ELR (cell line): ENCODE measurements around the gene PREB.
A peak's percentile ranks its signal among the peaks of the same experiment; 100 is the strongest.

Source experiments
- DNase-seq: peaks from one replicate; pipeline ENCODE4 v3.0.0-alpha.2; 2015; ENCODE audit warnings: low read depth

PREB gene

DNA sequence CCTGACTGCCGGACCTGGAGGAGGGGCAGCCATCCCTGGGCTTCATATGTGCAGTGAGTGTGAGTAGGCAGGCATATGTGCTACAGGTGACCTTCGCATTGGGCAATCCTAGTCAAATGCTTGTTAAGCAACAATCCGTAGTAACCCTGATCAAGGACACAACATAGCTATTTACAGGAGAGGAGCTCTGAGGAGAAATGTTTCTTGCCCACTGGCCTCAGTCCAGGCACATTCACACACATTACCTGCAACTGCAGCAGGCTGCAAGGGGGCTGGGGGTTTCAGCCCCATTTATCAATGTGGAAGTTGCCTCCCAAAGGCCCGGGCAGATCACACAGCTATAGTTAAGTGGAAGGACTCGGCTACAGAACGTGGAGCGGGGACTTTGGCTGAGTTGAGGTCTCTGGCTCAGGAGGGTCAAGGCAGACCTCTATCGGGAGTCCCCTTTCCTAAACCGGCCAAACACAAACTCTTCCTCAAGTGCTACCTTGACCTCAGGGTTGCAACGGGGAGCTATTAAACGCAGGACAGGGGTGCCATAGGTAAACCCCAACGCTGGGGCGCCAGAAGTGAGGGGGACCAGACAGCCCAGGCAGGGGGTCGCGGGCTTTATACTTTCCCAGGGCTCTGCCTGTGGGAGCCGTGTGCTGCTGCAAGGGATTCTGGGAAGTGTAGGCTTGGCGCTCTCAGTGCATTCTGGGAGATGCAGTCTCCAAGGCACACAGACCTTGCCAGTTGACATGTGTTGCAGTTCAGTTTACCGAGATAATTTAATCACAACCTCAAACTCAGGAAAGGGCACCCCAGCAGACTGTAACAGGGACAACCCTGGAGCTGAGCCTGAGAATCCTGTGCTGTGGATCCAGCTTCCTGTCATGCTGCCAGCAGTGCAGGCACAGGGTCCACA, 38.4 kb downstream of the PREB start:
- peak; percentile 65 for DNase-seq

DNA sequence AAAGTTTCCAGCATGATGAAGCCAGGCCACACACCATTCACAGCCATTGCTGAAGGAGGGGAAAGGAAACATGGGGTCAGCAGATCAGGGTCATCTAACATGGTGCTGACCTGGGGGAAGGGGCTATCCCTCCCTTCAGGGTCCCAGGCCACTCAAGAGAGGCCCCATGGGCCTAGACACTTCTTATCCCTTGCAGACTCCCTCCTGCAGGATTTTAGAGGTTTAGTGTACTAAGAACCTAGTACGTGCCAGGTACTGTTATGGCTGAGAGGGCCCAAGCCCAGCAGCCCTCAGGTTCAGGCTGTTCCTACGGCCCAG, 39.0 kb downstream of the PREB start:
- no peak for DNase-seq

DNA sequence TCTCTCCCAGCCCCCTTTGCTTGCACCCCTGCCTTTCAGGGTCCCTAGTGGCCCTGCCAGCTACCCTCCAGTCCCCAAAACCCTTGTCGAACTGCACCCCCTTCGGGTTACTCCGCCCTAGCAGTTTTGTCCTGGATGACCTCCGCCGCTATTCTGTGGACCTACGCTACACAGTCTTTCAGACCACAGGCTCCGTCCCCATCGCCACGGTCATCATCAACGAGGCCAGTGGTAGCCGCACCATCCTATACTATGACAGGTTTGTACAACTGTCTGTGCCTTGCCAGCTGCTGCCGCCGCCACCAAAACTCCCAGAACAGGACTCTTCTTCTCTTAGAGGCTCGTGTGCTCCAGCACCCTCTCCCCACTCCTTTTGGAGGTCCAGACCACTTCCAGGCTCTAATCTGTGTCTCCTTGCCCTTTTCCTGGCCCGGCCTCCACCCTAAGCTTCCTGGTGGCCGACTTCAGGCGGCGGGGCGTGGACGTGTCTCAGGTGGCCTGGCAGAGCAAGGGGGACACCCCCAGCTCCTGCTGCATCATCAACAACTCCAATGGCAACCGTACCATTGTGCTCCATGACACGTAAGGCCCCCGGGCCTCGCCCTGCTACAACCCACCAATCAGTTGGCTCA, 40.0 kb downstream of the PREB start:
- DNase-seq = no peak

DNA sequence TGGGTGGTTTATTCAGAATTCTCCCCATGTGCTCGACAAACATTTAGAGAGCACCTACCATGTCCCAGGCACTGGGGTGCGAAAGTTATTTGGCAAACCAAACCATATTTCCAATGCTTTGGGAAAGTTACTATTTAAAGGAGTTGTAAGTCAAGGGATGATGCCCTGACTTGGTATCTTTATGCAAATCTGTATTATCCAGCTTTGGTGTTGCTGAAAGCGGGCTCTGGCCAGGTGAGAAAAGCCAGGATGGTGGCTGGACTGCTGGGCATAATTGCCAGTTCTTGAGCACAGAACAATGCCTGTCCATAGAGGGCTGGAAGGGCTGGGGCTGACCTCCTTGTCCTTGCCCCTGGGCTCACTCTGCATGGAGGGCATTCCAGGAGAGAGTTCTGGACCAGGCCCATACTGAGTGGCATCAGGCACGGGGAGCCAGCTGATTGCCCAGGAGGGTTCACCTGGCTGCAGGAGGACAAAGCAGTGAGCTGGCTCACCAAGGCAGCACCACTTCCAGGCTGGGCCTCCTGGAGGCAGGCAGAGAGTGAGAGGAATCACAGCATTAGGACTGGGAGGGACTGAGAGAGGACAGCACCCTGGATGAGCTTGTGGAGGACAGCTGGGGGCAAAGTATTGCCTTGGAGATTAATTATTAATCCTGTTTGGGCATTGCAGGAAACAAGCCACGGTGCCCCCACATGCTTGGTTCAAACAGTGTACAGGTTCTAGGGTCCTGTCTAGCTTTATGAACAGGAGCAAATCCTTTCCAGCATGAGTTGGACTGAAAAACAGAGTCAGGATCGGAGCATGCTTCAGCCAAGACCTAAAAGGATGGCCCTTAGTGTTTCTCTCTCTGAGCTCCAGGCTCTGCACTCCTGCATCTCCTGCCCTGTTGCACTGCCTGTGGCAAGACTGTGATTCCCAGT, 40.7 kb downstream of the PREB start:
- no peak for DNase-seq

DNA sequence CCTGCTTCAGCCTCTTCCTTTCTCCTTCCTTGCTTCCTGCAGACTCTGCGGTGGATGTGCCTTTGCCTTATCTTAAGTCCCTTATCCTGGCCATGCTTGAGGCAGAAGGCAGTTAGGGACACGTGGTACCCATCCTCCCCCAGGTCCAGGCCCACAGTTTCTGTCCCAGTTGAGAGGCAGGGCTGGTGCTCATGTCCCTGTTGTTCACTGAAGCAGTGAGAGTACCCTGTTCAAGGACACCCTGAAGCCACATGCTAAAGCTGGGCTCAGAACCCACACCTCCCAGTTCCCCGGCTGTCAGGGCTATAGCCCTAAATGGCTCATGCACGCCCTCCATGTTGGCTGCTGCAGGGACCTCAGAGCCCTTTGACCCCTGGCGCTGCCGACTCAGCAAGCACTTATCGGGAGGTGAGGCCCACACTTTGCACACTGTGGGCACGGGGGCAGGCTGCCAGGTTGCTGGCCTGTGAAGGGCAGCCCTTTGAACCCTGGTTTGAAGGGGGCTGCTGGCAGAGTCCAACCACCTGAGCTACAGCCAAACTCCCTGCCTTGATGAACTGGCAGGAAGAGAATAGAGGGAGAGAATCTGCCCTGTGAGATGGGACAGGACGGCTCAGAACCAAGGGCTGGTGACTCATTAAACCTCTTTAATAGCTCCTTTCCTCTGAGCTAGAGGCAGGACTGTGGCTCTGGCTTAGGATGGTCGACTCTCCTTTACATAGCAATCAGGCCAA, 41.6 kb downstream of the PREB start:
- peak; percentile 52 for DNase-seq

DNA sequence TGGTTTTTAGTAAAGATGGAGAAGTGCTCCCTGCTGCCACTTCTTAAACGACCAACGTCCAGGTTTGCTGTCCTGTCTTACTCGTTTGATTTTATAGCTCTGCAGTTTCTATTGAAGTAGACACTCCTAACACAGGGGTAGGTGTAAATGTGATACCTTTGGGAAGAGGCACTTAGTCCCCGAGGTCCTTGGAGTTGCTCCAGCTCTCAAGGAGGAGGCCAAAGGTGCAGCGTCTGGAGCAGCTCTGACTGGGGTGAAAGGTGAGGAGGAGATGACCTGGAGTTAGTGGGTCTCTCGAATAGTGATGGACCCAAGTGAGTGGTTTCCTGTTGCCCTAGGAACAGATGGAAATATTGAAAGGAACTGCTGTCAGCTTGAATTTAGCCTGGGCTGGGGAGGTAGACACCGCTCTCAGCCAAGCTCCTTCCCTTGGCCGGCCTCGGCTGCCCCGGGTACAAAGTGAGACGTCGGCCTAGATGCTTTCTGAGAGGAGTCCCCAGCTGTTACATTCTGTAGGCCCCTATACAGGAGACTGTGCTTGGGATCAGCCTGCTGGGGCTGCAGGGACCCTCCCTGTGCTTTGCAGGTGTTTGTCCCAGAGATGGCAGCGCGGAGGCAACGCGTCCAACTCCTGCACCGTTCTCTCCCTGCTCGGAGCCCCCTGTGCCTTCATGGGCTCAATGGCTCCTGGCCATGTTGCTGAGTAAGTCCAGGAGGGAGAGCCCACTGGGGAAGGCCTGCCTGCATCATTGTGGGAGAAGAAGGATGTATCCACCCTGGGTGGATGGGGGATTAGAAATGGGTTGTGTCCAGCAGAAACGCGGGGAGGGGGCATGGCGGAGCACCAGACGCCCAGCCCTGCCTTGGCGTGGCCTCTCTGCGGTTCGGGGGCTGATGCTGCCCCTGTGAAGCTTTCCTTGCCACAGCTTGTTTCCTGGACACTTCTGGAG, 42.4 kb downstream of the PREB start:
- DNase-seq = no peak

DNA sequence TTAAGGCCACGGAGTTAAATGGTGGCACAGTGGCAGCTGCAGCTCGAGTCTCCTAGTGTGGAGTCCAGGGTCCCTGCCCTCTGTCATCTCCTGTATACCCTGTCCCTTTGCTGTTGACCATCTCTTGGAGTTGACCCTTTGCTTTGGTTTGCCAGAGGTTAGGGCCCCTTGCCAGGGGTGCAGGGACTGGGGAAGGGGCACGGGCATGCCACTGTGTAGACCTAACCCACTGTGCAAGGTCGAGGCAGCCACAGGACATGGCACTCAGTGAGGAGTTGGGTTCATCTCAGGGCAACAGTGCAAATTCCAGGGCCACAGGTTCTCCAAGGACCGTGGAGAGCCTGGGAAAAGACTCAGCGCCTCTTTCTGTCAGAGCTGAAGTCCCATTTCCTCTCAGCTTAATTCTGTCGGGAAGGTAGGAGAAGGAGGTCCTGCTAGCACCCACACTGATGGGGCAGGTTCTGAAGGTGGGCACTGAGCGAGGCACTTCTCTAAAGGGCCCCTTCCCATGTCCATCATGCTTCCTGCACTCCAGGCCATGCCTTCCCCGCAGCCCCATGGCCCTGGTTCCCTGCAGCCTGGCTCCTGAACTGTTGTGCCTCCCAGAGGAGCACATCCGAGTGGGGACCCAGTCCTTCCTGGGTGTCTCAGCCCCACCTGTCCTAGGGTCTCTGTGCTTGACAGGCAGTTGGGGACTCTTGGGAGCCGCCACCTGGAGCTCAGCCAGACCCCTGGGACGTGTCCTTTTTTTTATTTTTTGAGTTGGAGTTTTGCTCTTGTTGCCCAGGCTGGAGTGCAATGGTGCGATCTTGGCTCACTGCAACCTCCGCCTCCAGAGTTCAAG, 45.1 kb downstream of the PREB start:
- DNase-seq = no peak

DNA sequence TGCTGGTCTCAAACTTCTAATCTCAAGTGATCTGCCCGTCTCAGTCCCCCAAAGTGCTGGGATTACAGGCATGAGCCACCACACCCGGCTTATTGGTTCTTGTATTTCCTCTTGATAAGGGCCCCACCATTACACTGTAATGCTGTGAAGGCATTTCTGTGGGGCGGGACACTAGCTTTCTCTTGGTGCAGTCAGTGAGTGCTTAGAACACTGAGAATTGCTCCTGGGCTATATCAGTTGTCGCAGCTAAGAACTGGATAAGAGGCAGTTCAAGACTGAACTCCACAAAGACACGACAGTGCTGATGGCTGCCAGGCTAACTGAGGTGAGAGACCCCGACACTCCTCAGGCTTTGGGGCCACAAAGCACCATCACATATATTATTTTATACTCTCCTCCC, 45.8 kb downstream of the PREB start:
- no peak for DNase-seq

DNA sequence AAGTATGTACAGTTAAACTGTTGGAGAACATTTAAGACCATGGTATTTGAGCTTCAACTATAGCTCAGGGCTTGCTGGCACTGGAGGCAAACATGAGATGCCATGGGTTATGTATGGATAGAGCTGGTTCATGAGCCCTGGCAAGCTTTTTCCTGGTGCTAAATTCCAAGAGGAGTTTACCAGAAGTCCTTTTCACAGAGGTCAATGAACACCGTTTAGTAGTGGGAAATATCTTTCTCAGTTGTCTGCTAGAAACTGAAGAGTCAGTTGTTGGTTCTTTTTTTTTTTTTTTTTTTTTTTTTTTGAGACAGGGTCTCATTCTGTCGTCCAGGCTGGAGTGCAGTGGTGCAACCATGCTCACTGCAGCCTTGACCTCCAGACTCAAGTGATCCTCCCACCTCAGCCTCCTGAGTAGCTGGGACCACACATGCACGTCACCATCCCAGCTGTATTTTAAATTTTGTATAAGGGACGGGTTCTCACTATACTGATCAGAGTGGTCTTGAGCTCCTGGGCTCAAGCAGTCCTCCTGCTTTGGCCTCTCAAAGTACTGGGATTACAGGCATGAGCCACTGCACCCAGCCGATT, 46.5 kb downstream of the PREB start:
- no peak for DNase-seq

DNA sequence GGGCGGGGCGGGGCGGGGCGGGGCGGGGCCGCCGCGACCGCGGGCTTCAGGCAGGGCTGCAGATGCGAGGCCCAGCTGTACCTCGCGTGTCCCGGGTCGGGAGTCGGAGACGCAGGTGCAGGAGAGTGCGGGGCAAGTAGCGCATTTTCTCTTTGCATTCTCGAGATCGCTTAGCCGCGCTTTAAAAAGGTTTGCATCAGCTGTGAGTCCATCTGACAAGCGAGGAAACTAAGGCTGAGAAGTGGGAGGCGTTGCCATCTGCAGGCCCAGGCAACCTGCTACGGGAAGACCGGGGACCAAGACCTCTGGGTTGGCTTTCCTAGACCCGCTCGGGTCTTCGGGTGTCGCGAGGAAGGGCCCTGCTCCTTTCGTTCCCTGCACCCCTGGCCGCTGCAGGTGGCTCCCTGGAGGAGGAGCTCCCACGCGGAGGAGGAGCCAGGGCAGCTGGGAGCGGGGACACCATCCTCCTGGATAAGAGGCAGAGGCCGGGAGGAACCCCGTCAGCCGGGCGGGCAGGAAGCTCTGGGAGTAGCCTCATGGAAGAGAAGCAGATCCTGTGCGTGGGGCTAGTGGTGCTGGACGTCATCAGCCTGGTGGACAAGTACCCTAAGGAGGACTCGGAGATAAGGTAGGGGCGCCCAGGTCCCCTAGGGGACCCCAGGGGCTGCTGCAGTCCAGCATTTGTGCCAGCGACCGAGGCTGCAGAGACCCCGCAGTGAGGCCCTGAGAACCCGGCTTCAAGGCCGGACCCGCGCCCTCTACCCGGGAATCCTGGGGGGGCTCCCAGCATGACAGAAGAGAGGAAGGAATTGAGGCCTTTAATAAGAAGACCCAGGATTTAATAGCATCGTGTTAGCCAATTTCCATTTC, 47.5 kb downstream of the PREB start, which contains the start of gene KHK:
TSS of gene KHK (plus strand) at position 49 of the 870 bp plus-strand sequence. CDS start at position 537, 488 bp downstream.
- peak; percentile 36 for DNase-seq

DNA sequence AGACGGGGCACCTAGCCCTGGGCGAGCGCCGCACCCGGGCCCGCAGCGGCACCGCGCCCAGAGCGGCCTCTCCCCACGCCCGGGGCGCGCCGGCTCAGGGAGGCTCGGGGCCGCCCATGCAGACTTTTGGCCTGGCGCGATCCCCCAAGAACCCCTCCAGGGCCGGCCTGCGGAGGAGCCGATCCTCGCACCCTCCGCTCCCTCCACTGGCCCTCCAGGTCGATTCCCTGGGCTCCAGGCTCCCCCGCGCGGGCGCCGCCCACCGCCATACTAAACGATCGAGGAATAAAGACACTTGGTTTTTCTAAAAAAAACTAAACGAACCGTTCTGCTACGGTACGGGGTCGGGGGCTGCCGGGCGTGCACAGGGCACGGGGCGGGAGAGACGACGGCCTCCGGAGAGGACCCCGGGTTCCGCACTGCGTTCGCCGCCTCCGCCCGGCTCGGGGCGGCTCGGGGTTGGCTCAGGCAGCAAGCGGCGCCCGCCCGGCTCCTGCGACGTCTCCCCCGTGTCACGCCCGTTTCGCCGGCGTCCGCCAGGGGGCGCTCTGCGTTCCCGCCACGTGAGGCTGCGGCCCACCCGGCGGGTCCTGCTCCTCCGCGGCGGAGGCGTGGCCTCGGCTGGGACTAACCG, 48.2 kb downstream of the PREB start:
- peak; percentile 88 for DNase-seq

DNA sequence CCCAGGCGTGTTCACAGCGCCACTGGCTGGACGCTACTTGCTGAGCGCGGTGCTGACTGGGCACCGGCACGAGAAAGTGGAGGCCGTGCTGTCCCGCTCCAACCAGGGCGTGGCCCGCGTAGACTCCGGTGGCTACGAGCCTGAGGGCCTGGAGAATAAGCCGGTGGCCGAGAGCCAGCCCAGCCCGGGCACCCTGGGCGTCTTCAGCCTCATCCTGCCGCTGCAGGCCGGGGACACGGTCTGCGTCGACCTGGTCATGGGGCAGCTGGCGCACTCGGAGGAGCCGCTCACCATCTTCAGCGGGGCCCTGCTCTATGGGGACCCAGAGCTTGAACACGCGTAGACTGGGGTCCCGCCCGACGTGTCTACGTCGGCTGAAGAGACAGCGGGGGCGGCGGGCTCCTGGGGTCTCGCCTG, 48.8 kb downstream of the PREB start:
- peak; percentile 67 for DNase-seq

DNA sequence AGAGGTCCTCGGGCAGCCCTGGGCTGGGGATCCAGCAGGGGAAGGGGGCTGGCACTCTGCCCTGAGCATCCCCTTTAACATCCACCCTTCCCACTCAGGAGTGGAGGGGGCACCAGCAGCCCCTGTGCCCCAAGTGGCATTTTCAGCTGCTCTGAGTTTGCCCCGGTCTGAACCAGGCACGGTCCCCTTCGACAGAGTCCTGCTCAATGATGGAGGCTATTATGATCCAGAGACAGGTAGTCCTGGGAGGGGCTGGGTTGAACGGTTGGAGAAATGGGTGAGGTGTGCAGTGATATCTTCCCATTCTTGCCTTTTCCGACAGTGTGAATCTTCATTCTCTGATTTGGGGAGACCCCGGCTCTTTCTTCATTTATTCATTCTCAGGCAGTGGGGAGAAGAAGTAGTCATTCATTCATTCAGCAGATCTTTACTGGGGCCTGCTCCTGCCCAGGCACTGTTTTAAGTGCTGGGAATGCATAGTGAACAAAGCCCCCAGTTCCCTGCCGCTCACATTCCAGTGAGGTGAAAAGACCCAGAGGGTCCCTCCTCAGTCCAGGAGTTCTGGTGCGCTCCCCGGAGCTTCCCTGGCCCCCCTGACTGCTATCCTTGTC, 49.3 kb downstream of the PREB start:
- DNase-seq = no peak

DNA sequence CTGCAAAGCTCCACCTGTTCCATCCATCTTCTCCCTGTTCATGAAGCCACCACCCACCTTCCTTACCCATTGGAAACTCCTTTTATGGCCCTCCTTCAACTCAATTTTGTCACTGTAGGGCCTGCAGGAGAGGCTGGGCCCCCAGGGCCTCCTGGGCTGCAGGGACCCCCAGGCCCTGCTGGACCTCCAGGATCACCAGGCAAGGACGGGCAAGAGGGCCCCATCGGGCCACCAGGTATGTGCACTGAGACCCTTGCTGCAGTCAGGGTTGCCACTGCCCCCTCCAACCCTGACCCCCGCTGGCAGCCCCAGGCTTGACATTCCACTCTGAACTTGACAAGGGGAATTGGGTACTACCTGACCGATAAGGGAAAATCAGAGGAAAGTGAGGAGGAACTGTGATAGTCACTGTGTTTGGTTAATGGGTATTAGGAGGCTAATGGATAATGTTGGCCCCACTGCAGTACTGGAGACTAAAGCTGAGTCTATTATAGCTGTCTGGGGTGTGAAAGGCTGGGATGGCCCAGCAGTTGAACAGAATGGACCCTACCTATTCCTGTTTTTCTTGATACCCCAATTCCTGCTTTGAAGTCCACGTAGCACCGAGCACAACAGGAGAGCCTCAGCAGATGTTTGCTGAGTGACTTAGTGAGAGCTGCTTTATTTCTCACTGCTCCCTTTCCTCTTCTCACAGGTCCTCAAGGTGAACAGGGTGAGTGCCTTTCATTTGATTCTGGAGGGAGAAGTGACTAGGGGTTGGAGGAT, 50.0 kb downstream of the PREB start:
- DNase-seq = no peak

DNA sequence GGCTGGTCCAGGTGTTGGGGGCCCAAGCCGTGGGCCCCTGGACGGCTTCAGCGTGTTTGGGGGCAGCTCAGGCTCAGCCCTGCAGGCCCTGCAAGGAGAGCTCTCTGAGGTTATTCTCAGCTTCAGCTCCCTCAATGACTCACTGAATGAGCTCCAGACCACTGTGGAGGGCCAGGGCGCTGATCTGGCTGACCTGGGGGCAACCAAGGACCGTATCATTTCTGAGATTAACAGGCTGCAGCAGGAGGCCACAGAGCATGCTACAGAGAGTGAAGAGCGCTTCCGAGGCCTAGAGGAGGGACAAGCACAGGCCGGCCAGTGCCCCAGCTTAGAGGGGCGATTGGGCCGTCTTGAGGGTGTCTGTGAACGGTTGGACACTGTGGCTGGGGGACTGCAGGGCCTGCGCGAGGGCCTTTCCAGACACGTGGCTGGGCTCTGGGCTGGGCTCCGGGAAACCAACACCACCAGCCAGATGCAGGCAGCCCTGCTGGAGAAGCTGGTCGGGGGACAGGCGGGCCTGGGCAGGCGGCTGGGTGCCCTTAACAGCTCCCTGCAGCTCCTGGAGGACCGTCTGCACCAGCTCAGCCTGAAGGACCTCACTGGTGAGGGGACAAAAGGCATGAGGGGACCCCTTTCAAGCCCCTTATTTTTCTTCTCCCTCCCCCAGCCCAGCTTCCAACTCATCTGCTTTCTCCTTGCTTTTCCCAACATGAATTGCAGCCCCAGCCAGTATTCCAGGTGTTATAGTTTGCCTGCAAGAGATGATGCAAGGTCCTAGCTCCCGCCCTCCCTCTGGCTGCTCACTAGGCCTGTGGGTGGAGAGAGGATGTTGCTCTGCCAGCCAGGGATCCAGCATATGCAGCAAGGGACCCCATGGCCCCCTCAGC, 50.8 kb downstream of the PREB start:
- no peak for DNase-seq
